HAP-1 (cell line): ENCODE measurements around the gene FAAP100.
"Not testable (repeated sequence)": the region's sequence is repeated elsewhere in the genome, so short reads cannot be mapped to it uniquely, and the experiment has no call there.

ENCODE experiments used
- DNase-seq, 2 experiments: peaks; one replicate each; pipeline ENCODE4 v3.0.0-alpha.2; 2016 to 2020; ENCODE audit warnings: low spot score in 2 of 2
- H3K27me3 ChIP-seq: fragments of 250-450 bp; sonication (Bioruptor Pico); 2 replicates; pipeline ENCODE4 v1.5.1; 2020; ENCODE audit warnings: low read depth, mild to moderate bottlenecking, moderate library complexity
- H3K36me3 ChIP-seq: fragments of 250-450 bp; sonication (Bioruptor Pico); replicated peaks from 2 replicates; pipeline ENCODE4 v1.5.1; 2020; ENCODE audit warnings: mild to moderate bottlenecking
- H3K4me1 ChIP-seq: fragments of 250-450 bp; sonication (Bioruptor Pico); 2 replicates; pipeline ENCODE4 v1.5.1; 2020; ENCODE audit warnings: mild to moderate bottlenecking
- H3K4me3 ChIP-seq: fragments of 250-450 bp; sonication (Bioruptor Pico); 2 replicates; pipeline ENCODE4 v1.5.1; 2020; ENCODE audit warnings: mild to moderate bottlenecking, moderate library complexity
- H3K9me3 ChIP-seq: fragments of 250-450 bp; sonication (Bioruptor Pico); 2 replicates; pipeline ENCODE4 v1.5.1; 2020; ENCODE audit warnings: mild to moderate bottlenecking, moderate library complexity
- in situ Hi-C: fragments of 300-500 bp; cut with MboI; formaldehyde crosslinking; loops from 3 replicates; pipeline ENCODE4 v1.14.3; 2020; ENCODE audit warnings: low sequenced_read_pairs, inconsistent platforms, mixed read lengths

FAAP100 gene

GRCh38 chr17:81534157-81535006, 17.8 kb downstream of the FAAP100 start:
- no peak for DNase-seq
- in situ Hi-C loops: no loop called here
- Histone ChIP-seq H3K4me1 (no peaks in the 10 kb centered on the region), H3K9me3 (no peaks in the 10 kb centered on the region), H3K4me3 (no peak overlapping the region), H3K27me3 (peaks cover under 1% of the 10 kb centered on the region; the same call in 1 of the 2 replicates), H3K36me3 (no peaks in the 10 kb centered on the region)

DNA sequence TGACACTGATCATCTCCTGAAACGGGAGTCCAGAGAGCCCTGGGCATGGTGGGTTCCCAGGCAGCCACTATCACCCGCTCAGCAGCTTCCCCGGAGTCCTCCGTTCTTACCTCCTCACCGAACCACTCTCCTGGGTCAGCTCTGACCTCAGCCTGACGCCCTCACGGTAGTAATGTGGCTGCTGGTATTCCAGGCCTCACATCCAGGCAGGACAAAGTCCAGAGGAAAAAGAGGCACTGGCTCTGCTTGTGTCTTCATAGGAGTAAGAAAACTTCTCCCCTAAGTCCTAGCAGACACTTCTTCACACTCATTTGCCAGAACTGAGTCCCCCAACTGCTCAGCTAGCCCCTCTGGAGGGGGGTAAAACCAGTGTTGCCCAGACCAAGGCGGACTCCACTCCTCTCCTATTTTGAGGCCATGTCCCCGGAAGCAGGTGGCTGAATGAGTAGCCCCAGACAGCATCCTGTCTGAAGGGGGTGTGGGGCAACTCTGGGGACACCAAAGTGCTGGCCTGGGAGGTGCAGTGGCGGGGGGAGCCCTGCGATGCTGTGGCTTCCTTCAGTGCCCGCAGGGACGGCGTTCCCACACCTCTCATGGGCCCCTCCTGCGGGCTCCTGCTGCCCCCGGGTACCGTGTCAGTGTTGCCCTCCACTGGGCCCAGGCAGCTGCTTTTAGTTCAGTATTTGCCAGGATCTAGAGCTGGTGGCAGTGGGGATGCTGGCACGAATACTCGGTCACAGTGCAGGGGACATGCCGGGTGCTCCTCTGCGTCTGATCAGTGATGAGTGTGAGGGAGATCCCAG, 18.6 kb downstream of the FAAP100 start:
- H3K36me3 ChIP-seq: no peaks in the 10 kb centered on the region
- H3K4me3 ChIP-seq: no peak overlapping the region
- H3K4me1 ChIP-seq: no peaks in the 10 kb centered on the region
- peaks cover 6% of the 10 kb centered on the region for H3K27me3 ChIP-seq
- no peaks in the 10 kb centered on the region for H3K9me3 ChIP-seq
- no peak for DNase-seq
- in situ Hi-C loops: no loop called here

- no peaks in the 10 kb centered on the region for H3K9me3 ChIP-seq
- H3K27me3 ChIP-seq: peaks cover 15% of the 10 kb centered on the region
- no peak for DNase-seq
- in situ Hi-C loops: no loop called here
- H3K4me1 ChIP-seq: no peaks in the 10 kb centered on the region
- no peaks in the 10 kb centered on the region for H3K36me3 ChIP-seq
- H3K4me3 ChIP-seq: no peak overlapping the region
These were observed 19.5 kb downstream of the FAAP100 start for GRCh38 chr17:81532490-81533287.

- H3K27me3 ChIP-seq: peaks cover 22% of the 10 kb centered on the region
- DNase-seq, H3K9me3 ChIP-seq, H3K4me1 ChIP-seq, H3K4me3 ChIP-seq, in situ Hi-C loops, H3K36me3 ChIP-seq: not testable (repeated sequence)
These were observed 20.2 kb downstream of the FAAP100 start for GRCh38 chr17:81531998-81532404.

- H3K36me3 ChIP-seq, H3K9me3 ChIP-seq, H3K4me1 ChIP-seq, DNase-seq, H3K4me3 ChIP-seq, in situ Hi-C loops: not testable (repeated sequence)
- H3K27me3 ChIP-seq: peaks cover 27% of the 10 kb centered on the region
These were observed 21.1 kb downstream of the FAAP100 start for GRCh38 chr17:81531013-81531412.

DNA sequence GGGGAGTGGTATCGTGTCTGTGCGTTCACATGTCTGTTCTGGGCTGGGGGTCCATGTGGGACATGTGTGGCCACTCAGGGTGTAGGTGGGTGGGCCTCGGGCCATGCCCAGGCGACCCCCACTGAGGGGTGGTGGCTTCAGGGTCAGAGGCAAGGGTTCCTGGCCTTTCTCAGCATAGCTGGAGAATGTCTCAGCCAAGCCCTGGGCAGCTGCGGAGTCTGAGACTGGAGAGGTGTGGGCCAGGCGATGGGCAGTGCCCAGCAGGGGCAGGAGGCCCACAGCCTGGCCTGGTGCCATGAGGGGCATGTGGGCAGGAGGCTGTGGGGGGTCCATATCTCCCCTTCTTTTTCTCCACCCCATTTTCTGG, 22.7 kb downstream of the FAAP100 start:
- Histone ChIP-seq H3K27me3 (peaks cover 27% of the 10 kb centered on the region), H3K4me3 (no peak overlapping the region), H3K36me3 (no peaks in the 10 kb centered on the region), H3K9me3 (no peaks in the 10 kb centered on the region), H3K4me1 (no peaks in the 10 kb centered on the region)
- no peak for DNase-seq
- in situ Hi-C loops: no loop called here

DNA sequence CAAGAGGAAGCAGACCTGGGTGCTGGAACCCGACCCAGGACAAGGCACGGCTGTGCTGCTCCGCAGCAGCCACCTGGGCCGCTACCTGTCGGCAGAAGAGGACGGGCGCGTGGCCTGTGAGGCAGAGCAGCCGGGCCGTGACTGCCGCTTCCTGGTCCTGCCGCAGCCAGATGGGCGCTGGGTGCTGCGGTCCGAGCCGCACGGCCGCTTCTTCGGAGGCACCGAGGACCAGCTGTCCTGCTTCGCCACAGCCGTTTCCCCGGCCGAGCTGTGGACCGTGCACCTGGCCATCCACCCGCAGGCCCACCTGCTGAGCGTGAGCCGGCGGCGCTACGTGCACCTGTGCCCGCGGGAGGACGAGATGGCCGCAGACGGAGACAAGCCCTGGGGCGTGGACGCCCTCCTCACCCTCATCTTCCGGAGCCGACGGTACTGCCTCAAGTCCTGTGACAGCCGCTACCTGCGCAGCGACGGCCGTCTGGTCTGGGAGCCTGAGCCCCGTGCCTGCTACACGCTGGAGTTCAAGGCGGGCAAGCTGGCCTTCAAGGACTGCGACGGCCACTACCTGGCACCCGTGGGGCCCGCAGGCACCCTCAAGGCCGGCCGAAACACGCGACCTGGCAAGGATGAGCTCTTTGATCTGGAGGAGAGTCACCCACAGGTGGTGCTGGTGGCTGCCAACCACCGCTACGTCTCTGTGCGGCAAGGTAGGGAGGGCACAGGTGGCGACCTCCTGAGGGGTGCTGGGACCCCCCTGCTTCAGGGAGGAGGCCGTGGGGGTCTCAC, 23.3 kb downstream of the FAAP100 start:
- no peak overlapping the region for H3K4me3 ChIP-seq
- DNase-seq: no peak
- in situ Hi-C loops: no loop called here
- no peaks in the 10 kb centered on the region for H3K4me1 ChIP-seq
- H3K36me3 ChIP-seq: no peaks in the 10 kb centered on the region
- no peaks in the 10 kb centered on the region for H3K9me3 ChIP-seq
- peaks cover 27% of the 10 kb centered on the region for H3K27me3 ChIP-seq

GRCh38 chr17:81528384-81528650, 23.8 kb downstream of the FAAP100 start:
- H3K4me3 ChIP-seq: no peak overlapping the region
- no peaks in the 10 kb centered on the region for H3K4me1 ChIP-seq
- DNase-seq: no peak
- H3K27me3 ChIP-seq: peaks cover 27% of the 10 kb centered on the region
- in situ Hi-C loops: no loop called here
- no peaks in the 10 kb centered on the region for H3K36me3 ChIP-seq
- no peaks in the 10 kb centered on the region for H3K9me3 ChIP-seq

GRCh38 chr17:81527591-81528383, 24.4 kb downstream of the FAAP100 start, which contains the start of gene FSCN2:
Gene FSCN2, plus strand, starts transcription at chr17:81528377. Its CDS starts 155 bp downstream, at chr17:81528532.
- Histone ChIP-seq H3K4me3 (no peak within 1 kb of the TSS), H3K36me3 (no peaks in the 10 kb centered on the region), H3K4me1 (no peaks in the 10 kb centered on the region), H3K9me3 (no peaks in the 10 kb centered on the region), H3K27me3 (peaks cover 27% of the 10 kb centered on the region)
- DNase-seq: no peak
- in situ Hi-C loops: no loop called here

DNA sequence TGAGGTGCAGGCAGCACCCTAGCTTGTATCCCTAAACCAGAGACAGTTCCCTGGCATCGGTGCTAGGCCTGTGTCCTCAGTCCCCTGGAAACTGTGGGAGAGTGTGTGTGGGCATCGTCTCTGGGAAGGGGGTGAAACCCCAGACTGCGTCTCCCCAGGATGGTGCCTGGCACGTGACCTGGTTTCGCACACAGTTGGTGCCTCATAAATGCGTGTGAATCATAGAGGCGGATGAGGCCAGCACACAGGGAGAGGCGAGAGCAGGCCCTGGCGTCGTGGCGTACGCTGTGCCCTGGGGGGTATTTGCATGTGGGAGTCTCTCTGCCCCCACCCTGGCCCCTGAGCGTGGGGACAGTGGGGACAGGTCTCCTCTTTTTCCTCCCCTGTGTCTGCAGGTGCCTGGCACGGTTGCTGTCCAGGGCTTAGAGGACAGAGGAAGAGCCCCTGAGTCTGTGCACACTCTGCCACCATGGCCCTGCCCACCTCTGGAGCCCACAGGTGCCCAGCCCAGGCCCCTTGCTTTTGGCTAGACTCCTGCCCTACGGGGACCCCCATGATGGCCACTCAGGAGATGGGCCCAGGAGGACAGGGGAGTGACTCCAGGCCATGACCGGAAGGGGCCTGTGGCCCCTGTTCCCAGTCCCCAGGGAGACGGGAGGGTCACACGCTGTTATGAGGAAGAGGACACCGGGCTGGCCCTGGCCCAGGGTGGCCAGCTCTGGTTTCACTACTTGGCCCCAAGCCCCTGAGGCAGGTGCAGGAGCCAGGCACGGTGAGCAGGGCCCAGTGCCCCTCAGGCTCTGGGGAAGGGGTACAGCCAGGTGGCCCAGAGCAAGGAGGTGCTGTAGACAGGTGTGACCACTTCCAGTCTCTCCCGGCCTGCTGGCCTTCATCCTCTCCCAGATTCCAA, 25.2 kb downstream of the FAAP100 start:
- no peaks in the 10 kb centered on the region for H3K9me3 ChIP-seq
- H3K36me3 ChIP-seq: no peaks in the 10 kb centered on the region
- DNase-seq: no peak
- no peak overlapping the region for H3K4me3 ChIP-seq
- peaks cover 27% of the 10 kb centered on the region for H3K27me3 ChIP-seq
- in situ Hi-C loops: no loop called here
- H3K4me1 ChIP-seq: no peaks in the 10 kb centered on the region

GRCh38 chr17:81524865-81525159, 27.3 kb downstream of the FAAP100 start:
- Histone ChIP-seq H3K27me3 (peaks cover 27% of the 10 kb centered on the region), H3K36me3 (no peaks in the 10 kb centered on the region), H3K4me1 (no peaks in the 10 kb centered on the region), H3K4me3 (no peak overlapping the region), H3K9me3 (no peaks in the 10 kb centered on the region)
- in situ Hi-C loops: no loop called here
- no peak for DNase-seq
